C4-2B (cell line): Measurements from ENCODE around the gene LUC7L3.

Experiments
- ZFX ChIP-seq: fragments of 450-650 bp; IDR thresholded peaks from 2 replicates; pipeline ENCODE4 v1.6.1; 2017
- TF ChIP-seq, protein P1 (sequence below): fragments of 450-650 bp; conservative IDR thresholded peaks from 2 replicates; pipeline ENCODE4 v1.5.1; 2017; ENCODE audit warnings: mild to moderate bottlenecking

DNA sequence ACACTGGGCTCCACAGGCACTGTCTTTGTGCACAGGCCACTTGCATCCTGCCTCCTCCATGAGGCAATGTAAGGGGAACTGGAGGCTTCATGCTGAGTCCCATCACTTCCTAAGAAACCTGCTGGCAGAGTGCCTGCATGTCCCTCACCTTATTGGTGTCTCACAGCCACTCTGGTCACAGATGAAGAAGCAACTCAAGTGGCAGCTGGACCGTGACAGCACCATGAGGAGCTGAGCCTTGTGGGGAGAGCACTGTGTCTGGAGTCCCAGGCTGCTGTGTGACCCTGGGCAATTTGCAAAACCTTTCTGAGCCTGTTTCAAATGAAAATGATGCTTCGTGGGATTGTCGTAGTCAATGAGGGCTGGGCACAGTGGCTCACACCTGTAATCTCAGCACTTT, 31.2 kb upstream of the LUC7L3 start:
- TF ChIP-seq, protein P1, sequence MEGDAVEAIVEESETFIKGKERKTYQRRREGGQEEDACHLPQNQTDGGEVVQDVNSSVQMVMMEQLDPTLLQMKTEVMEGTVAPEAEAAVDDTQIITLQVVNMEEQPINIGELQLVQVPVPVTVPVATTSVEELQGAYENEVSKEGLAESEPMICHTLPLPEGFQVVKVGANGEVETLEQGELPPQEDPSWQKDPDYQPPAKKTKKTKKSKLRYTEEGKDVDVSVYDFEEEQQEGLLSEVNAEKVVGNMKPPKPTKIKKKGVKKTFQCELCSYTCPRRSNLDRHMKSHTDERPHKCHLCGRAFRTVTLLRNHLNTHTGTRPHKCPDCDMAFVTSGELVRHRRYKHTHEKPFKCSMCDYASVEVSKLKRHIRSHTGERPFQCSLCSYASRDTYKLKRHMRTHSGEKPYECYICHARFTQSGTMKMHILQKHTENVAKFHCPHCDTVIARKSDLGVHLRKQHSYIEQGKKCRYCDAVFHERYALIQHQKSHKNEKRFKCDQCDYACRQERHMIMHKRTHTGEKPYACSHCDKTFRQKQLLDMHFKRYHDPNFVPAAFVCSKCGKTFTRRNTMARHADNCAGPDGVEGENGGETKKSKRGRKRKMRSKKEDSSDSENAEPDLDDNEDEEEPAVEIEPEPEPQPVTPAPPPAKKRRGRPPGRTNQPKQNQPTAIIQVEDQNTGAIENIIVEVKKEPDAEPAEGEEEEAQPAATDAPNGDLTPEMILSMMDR, result no peak
- no peak for TF ChIP-seq ZFX
